Fibroblast of villous mesenchyme (primary cell): Measurements from ENCODE around the gene NUDCD3. TPM values are rescaled to one million over a fixed set of nuclear protein-coding genes. Genes with fewer than 3 reads are reported as not detected.

Source experiments
- DNase-seq: peaks from one replicate; pipeline ENCODE4 v3.0.0-alpha.2; 2010; ENCODE audit warnings: low read depth
- H3K4me3 ChIP-seq: 2 replicates; pipeline ENCODE4 v1.5.1; 2011; ENCODE audit warnings: low read depth, mild to moderate bottlenecking, low read length
- total RNA-seq: library from RNA; depleted of rRNA; stranded (reverse); fragments of >200 nt; gene quantifications from 2 replicates; pipeline ENCODE4 v1.2.3, GENCODE V29; 2012
- TF ChIP-seq, protein P1 (sequence below): IDR thresholded peaks from 2 replicates; pipeline ENCODE4 v1.5.1; 2012; ENCODE audit warnings: low read depth, mild to moderate bottlenecking, low read length; ENCODE audit not compliant: insufficient read depth

The NUDCD3 gene
- total RNA-seq, 1 donor, result 62.2 TPM

GRCh38 chr7:44393238-44394111 is 97.0 kb downstream of the NUDCD3 start:
- H3K4me3 ChIP-seq, result no peak overlapping the region
- TF ChIP-seq, protein P1, sequence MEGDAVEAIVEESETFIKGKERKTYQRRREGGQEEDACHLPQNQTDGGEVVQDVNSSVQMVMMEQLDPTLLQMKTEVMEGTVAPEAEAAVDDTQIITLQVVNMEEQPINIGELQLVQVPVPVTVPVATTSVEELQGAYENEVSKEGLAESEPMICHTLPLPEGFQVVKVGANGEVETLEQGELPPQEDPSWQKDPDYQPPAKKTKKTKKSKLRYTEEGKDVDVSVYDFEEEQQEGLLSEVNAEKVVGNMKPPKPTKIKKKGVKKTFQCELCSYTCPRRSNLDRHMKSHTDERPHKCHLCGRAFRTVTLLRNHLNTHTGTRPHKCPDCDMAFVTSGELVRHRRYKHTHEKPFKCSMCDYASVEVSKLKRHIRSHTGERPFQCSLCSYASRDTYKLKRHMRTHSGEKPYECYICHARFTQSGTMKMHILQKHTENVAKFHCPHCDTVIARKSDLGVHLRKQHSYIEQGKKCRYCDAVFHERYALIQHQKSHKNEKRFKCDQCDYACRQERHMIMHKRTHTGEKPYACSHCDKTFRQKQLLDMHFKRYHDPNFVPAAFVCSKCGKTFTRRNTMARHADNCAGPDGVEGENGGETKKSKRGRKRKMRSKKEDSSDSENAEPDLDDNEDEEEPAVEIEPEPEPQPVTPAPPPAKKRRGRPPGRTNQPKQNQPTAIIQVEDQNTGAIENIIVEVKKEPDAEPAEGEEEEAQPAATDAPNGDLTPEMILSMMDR, result no peak
- DNase-seq, result no peak

GRCh38 chr7:44392618-44393010 is 97.8 kb downstream of the NUDCD3 start:
- no peak overlapping the region for H3K4me3 ChIP-seq
- TF ChIP-seq, protein P1, result no peak
- no peak for DNase-seq

GRCh38 chr7:44391746-44392617 is 98.5 kb downstream of the NUDCD3 start:
- H3K4me3 ChIP-seq, result no peak overlapping the region
- no peak for DNase-seq
- TF ChIP-seq, protein P1, result no peak

DNA sequence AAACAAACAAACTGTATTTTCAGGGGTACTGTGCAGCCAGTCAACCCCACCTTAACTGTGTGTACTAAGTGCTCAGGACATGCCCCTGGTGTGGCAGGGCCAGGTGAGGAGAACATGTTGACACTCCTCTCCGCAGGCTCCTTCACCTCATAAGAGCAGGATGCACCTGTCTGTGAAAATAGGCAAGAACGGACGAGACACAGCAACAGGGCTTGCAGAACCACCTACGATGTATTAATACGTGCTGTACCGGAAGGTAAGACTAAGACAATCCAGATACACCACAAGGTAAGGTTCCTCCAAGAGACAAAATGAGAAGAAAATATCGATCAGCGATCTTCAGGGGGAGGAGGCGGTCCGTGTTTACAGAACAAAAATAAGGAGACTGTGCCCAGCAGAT is 99.3 kb downstream of the NUDCD3 start:
- no peak overlapping the region for H3K4me3 ChIP-seq
- TF ChIP-seq, protein P1, result no peak
- no peak for DNase-seq

DNA sequence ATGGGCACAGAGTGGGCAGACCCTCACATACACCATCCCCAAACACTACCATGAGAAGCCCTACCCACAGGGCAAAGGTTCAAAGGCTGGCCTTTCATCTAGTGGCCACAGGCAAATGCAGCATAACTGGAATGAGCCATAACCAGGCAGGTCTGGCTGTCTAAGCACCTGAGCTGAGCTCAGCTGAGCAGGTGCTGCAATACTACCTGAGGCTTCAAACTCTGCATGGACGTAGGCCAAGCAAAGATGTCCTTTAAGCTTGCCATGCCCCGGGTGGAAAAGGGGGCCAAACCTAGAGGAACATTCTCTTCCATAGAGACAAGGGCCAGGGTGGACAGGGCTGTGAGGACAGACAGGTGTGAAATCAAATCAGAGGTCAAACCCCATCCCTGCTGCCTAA is 99.8 kb downstream of the NUDCD3 start:
- no peak for DNase-seq
- no peak overlapping the region for H3K4me3 ChIP-seq
- TF ChIP-seq, protein P1, result no peak

GRCh38 chr7:44388089-44388970 is 102.1 kb downstream of the NUDCD3 start:
- no peak for DNase-seq
- TF ChIP-seq, protein P1, result no peak
- H3K4me3 ChIP-seq, result no peak overlapping the region
